Peyer's patch (tissue), 4 donors: ENCODE data around the gene SLC44A5.

ENCODE experiments used
- CTCF ChIP-seq, 6 experiments: fragments of 450-650 bp in 4 of 6; fragments of 200-600 bp in 2 of 6; sonication (generic) in 1 of 6; IDR thresholded peaks; one replicate each; pipeline ENCODE4 v1.5.1; 2017 to 2019; ENCODE audit warnings: antibody characterized with exemption in 6 of 6, mild to moderate bottlenecking in 3 of 6, moderate library complexity in 1 of 6
- POLR2A ChIP-seq, 2 donors: fragments of 450-650 bp; IDR thresholded peaks; one replicate each; pipeline ENCODE4 v1.5.1; 2017; ENCODE audit warnings: antibody characterized with exemption in 2 of 2, mild to moderate bottlenecking in 2 of 2, moderate library complexity in 2 of 2

GRCh38 chr1:75396745-75397144, 214.2 kb downstream of the SLC44A5 start:
- no peak for TF ChIP-seq CTCF (IDR thresholded peaks at IDR 0.05)
- TF ChIP-seq POLR2A (IDR thresholded peaks at IDR 0.05): no peak
